ENCODE results near the gene LRIT3. TPM values are rescaled to one million over a fixed set of nuclear protein-coding genes. Genes with fewer than 3 reads are reported as not detected.
"Not testable (repeated sequence)": the region's sequence is repeated elsewhere in the genome, so short reads cannot be mapped to it uniquely, and the experiment has no call there.

Gene LRIT3
- polyA plus RNA-seq, 3 donors = 0.07 TPM; not detected in 2

DNA sequence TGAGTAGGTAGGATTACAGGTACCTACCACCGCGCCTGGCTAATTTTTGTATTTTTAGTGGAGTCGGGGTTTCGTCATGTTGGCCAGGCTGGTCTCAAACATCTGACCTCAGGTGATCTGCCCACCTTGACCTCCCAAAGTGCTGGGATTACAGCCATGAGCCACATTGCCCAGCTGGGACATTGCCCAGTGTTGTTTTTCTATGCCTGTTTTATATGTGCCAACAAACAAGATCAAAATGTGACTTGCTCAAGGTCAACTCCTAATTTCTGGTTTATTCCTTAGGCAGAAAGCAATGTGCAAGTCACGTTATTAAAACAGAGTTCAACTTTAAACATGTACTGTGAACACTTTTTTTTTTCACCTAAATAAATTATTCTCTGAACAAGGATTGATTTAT, 2.7 kb downstream of the LRIT3 start:
- no peaks in the 10 kb centered on the region for H3K9me3 ChIP-seq (replicated peaks in 1 of 2; ENCODE audit: control insufficient read depth in 1 of 2, insufficient read depth in 1 of 2, low read length in 2 of 2)
- H3K9ac ChIP-seq (ENCODE audit: insufficient read depth, low read length, poor library complexity, severe bottlenecking) = no peak overlapping the region
- no peak overlapping the region for H2AFZ ChIP-seq (ENCODE audit: insufficient read depth, low read depth, low read length, poor library complexity, severe bottlenecking)
- H3K27me3 Mint-ChIP-seq (ENCODE audit: low read depth in 3 of 3) = peaks cover 0 to 6% (median 1%) of the 10 kb centered on the region in 3 donors
- no peak overlapping the region for H3K4me2 ChIP-seq (replicated peaks; ENCODE audit: extremely low read depth, low read length, poor library complexity, severe bottlenecking)
- H3K27me3 ChIP-seq (ENCODE audit: control insufficient read depth in 2 of 2, insufficient read depth in 2 of 2, low read length in 2 of 2) = no peaks in the 10 kb centered on the region
- H3K27ac ChIP-seq (ENCODE audit: low read depth in 1 of 2, low read length in 2 of 2) = no peak overlapping the region
- H3K9me3 Mint-ChIP-seq = peaks cover 0 to 6% (median 1%) of the 10 kb centered on the region in 7 donors
- 71% methylated on average over 4 of the region's 5 CpGs for WGBS (ENCODE audit: insufficient coverage)
- H3K4me3 ChIP-seq (replicated peaks in 1 of 3; ENCODE audit: low read depth in 2 of 3, low read length in 3 of 3) = no peak overlapping the region
- no peak for DNase-seq
- no peaks in the 10 kb centered on the region for H3K79me2 ChIP-seq (ENCODE audit: insufficient read depth, low read length)
- peaks cover 5% of the 10 kb centered on the region for H3K4me1 Mint-ChIP-seq
- H3K36me3 ChIP-seq (replicated peaks in 1 of 2; ENCODE audit: control insufficient read depth in 1 of 2, insufficient read depth in 2 of 2, low read length in 2 of 2) = no peaks in the 10 kb centered on the region
- H4K20me1 ChIP-seq (ENCODE audit: insufficient read depth, low read length) = no peaks in the 10 kb centered on the region
- H3K36me3 Mint-ChIP-seq = no peaks in the 10 kb centered on the region
- TF ChIP-seq, protein P1, sequence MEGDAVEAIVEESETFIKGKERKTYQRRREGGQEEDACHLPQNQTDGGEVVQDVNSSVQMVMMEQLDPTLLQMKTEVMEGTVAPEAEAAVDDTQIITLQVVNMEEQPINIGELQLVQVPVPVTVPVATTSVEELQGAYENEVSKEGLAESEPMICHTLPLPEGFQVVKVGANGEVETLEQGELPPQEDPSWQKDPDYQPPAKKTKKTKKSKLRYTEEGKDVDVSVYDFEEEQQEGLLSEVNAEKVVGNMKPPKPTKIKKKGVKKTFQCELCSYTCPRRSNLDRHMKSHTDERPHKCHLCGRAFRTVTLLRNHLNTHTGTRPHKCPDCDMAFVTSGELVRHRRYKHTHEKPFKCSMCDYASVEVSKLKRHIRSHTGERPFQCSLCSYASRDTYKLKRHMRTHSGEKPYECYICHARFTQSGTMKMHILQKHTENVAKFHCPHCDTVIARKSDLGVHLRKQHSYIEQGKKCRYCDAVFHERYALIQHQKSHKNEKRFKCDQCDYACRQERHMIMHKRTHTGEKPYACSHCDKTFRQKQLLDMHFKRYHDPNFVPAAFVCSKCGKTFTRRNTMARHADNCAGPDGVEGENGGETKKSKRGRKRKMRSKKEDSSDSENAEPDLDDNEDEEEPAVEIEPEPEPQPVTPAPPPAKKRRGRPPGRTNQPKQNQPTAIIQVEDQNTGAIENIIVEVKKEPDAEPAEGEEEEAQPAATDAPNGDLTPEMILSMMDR (IDR thresholded peaks at IDR 0.05) = no peak
- no peak overlapping the region for H3K27ac Mint-ChIP-seq
- H3K4me1 ChIP-seq (ENCODE audit: control insufficient read depth in 1 of 2, insufficient read depth in 2 of 2, low read length in 2 of 2) = no peaks in the 10 kb centered on the region
- no peak overlapping the region for H3K4me3 Mint-ChIP-seq
- intact Hi-C loops (cut with micrococcal nuclease) = no loop called here

GRCh38 chr4:109859426-109860300, 11.8 kb downstream of the LRIT3 start:
- H4K20me1 ChIP-seq (ENCODE audit: insufficient read depth, low read length); H3K27me3 Mint-ChIP-seq (ENCODE audit: low read depth in 3 of 3); H3K4me3 ChIP-seq (replicated peaks in 1 of 3; ENCODE audit: low read depth in 2 of 3, low read length in 3 of 3); H3K36me3 ChIP-seq (replicated peaks in 1 of 2; ENCODE audit: control insufficient read depth in 1 of 2, insufficient read depth in 2 of 2, low read length in 2 of 2); H3K27ac Mint-ChIP-seq; H3K27me3 ChIP-seq (ENCODE audit: control insufficient read depth in 2 of 2, insufficient read depth in 2 of 2, low read length in 2 of 2); H3K4me1 Mint-ChIP-seq; H3K4me2 ChIP-seq (replicated peaks; ENCODE audit: extremely low read depth, low read length, poor library complexity, severe bottlenecking); H3K4me3 Mint-ChIP-seq; H2AFZ ChIP-seq (ENCODE audit: insufficient read depth, low read depth, low read length, poor library complexity, severe bottlenecking); H3K36me3 Mint-ChIP-seq; intact Hi-C loops (cut with micrococcal nuclease); H3K79me2 ChIP-seq (ENCODE audit: insufficient read depth, low read length); H3K27ac ChIP-seq (ENCODE audit: low read depth in 1 of 2, low read length in 2 of 2); H3K9ac ChIP-seq (ENCODE audit: insufficient read depth, low read length, poor library complexity, severe bottlenecking); H3K4me1 ChIP-seq (ENCODE audit: control insufficient read depth in 1 of 2, insufficient read depth in 2 of 2, low read length in 2 of 2); DNase-seq: not testable (repeated sequence)
- 95% methylated on average over 3 of the region's 4 CpGs for WGBS (ENCODE audit: insufficient coverage)
- peaks cover 11 to 21% (median 15%) of the 10 kb centered on the region in 7 donors for H3K9me3 Mint-ChIP-seq
- peaks cover 11 to 18% of the 10 kb centered on the region in 2 donors for H3K9me3 ChIP-seq (replicated peaks in 1 of 2; ENCODE audit: control insufficient read depth in 1 of 2, insufficient read depth in 1 of 2, low read length in 2 of 2)
